K562 (cell line): ENCODE results near the gene RNF168. TPM values are rescaled to one million over a fixed set of nuclear protein-coding genes. Genes with fewer than 3 reads are reported as not detected.

Source experiments
- ATF1 ChIP-seq, 2 experiments: fragments of 450-650 bp in 1 of 2; IDR thresholded peaks; 2 replicates each; pipeline ENCODE4 v1.6.1; 2016; ENCODE audit warnings: missing compliant biosample characterization in 1 of 2, missing genetic modification characterization in 1 of 2
- BMI1 ChIP-seq: fragments of 150-350 bp; IDR thresholded peaks from 2 replicates; pipeline ENCODE4 v1.6.1; 2014; ENCODE audit warnings: low read length
- CHD7 ChIP-seq: fragments of 200-600 bp; sonication (generic); IDR thresholded peaks from one replicate; pipeline ENCODE4 v1.6.1; 2012; ENCODE audit warnings: mild to moderate bottlenecking, low read depth, low read length, inconsistent platforms
- COPS2 ChIP-seq: fragments of 450-650 bp; conservative IDR thresholded peaks from 2 replicates; pipeline ENCODE4 v1.6.1; 2016; ENCODE audit warnings: mild to moderate bottlenecking, moderate library complexity
- CTCF ChIP-seq, 3 experiments: IDR thresholded peaks in 2 of 3; conservative IDR thresholded peaks in 1 of 3; 2 replicates each; pipeline ENCODE4 v1.5.1; 2011 to 2012; ENCODE audit warnings: low read length in 3 of 3, mild to moderate bottlenecking in 3 of 3, control low read depth in 2 of 3, improper control_type of control experiment in 1 of 3, inconsistent platforms in 1 of 3, low read depth in 1 of 3, mixed read lengths in 1 of 3, moderate library complexity in 1 of 3; ENCODE audit not compliant: insufficient read depth in 2 of 3
- HDAC8 ChIP-seq: fragments of 450-650 bp; IDR thresholded peaks from 2 replicates; pipeline ENCODE4 v1.6.1; 2016; ENCODE audit warnings: mild to moderate bottlenecking, missing genetic modification characterization, moderate library complexity, missing compliant biosample characterization
- HOXB6 ChIP-seq: fragments of 250-450 bp; sonication (Bioruptor Pico); IDR thresholded peaks from 2 replicates; pipeline ENCODE4 v1.5.1; 2022; ENCODE audit warnings: mild to moderate bottlenecking, borderline replicate concordance
- ILK ChIP-seq: fragments of 450-650 bp; IDR thresholded peaks from 2 replicates; pipeline ENCODE4 v1.6.1; 2016; ENCODE audit warnings: missing genetic modification characterization, low read depth, mild to moderate bottlenecking, missing compliant biosample characterization, moderate library complexity, borderline replicate concordance
- NBN ChIP-seq: fragments of 450-650 bp; IDR thresholded peaks from 2 replicates; pipeline ENCODE4 v1.6.1; 2016; ENCODE audit warnings: low read depth, mild to moderate bottlenecking
- NFIC ChIP-seq: fragments of 450-650 bp; IDR thresholded peaks from 2 replicates; pipeline ENCODE4 v1.6.1; 2017; ENCODE audit warnings: mild to moderate bottlenecking, inconsistent platforms
- POLR2H ChIP-seq: IDR thresholded peaks from 2 replicates; pipeline ENCODE4 v1.6.1; 2016; ENCODE audit warnings: missing genetic modification characterization, low read depth, mild to moderate bottlenecking, control low read depth, missing compliant biosample characterization, moderate library complexity
- TEAD2 ChIP-seq: fragments of 450-650 bp; IDR thresholded peaks from 2 replicates; pipeline ENCODE4 v1.6.1; 2016; ENCODE audit warnings: missing genetic modification characterization, control low read depth, missing compliant biosample characterization
- ZNF174 ChIP-seq: fragments of 250-450 bp; sonication (Bioruptor Pico); IDR thresholded peaks from 2 replicates; pipeline ENCODE4 v1.4.0; 2020; ENCODE audit warnings: mild to moderate bottlenecking
- ZNF655 ChIP-seq: fragments of 250-450 bp; sonication (Bioruptor Pico); IDR thresholded peaks from 2 replicates; pipeline ENCODE4 v1.5.0; 2021
- ZNF696 ChIP-seq: fragments of 250-450 bp; sonication (Bioruptor Pico); conservative IDR thresholded peaks from 2 replicates; pipeline ENCODE4 v1.4.0; 2020; ENCODE audit warnings: mild to moderate bottlenecking, moderate library complexity
- polyA plus RNA-seq, 8 experiments: library from polyadenylated mRNA; depleted of rRNA in 4 of 8; stranded (reverse) in 5 of 8; unstranded in 3 of 8; fragments of >200 nt; fragmentation: Nextera tagmentation in 2 of 8; fragmentation: Illumina TruSeq in 1 of 8; extraction: Ambion mirVana in 2 of 8; extraction: Trizol in 1 of 8; gene quantifications; 2 replicates each; pipeline versions ENCODE4 v1.2.1 to v1.2.3, GENCODE V29; 2011 to 2014; ENCODE audit warnings: inconsistent platforms in 1 of 8, missing spikeins in 1 of 8
- total RNA-seq, 7 experiments: library from RNA; depleted of rRNA in 6 of 7; stranded (reverse); fragments of >200 nt in 6 of 7; fragmentation: Illumina TruSeq in 2 of 7; extraction: Trizol in 2 of 7; gene quantifications; 2 replicates each; pipeline versions ENCODE4 v1.2.1 to v1.2.3, GENCODE V29; 2011 to 2021; ENCODE audit warnings: low replicate concordance in 1 of 7

RNF168 gene
- total and polyA plus RNA-seq, 9 of the 15 experiments (the other 6 are each of a cell fraction or from before 2014, with no cell fraction given) = 6.0 to 32.1 (median 16.6) TPM

DNA sequence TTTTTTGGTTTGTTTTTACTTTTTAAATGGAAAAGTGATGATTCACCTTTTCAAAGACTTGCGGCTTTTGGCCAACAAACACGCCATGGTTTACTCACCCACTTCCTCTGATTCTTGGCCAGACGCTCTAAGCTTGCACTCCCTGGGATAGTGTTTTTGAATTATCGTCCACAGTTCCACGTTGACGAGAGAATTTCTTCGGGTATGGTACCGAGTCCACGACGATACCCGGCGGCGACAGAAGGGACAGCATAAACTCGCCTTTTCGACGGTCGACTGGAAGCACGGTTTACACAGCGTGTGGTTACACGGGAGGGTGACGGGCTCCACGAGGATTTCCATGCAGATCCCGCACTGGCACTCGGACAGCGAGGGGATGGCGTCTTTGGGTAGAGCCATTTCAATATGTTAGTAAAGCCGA is 783 bp downstream of the RNF168 start (continued):
- TF ChIP-seq CTCF (IDR thresholded peaks at IDR 0.05 in 2 of 3, conservative IDR thresholded peaks at IDR 0.05 in 1 of 3; ENCODE audit: insufficient read depth in 2 of 3, low read depth in 1 of 3, low read length in 3 of 3) (0 out of 6 replicates have a peak, but pooled peaks of 1 of the 3 experiments have one; percentile 23), NBN (no peak), ILK (tag) (no peak), COPS2 (no peak), CHD7 (no peak), NFIC (peak; percentile 33), HDAC8 (tag) (no peak), ZNF655 (CRISPR knock-in tag) (no peak), ATF1 (CRISPR knock-in tag; IDR thresholded peaks at IDR 0.05) (no peak), ATF1 (tag; IDR thresholded peaks at IDR 0.05) (no peak), ZNF696 (CRISPR knock-in tag) (no peak), BMI1 (no peak), ZNF174 (no peak), TEAD2 (tag) (no peak), POLR2H (tag) (no peak), HOXB6 (CRISPR knock-in tag) (no peak)
